ENCODE data around the gene CCDC137. TPM values are rescaled to one million over a fixed set of nuclear protein-coding genes. Genes with fewer than 3 reads are reported as not detected.

The CCDC137 gene
- total RNA-seq, 1 donor from 2014 or later = 22.4 TPM

Small RNA genes lying within 50 kb of the gene (microRNA-seq; reads per million reads assigned to microRNA genes)
- gene MIR6786 = not detected

Small RNA genes lying within 50 kb of the gene (small RNA-seq; reads per million reads assigned to genes)
- gene MIR6786 = not detected

Other genes with a start within 250 kb of the CCDC137 start
- 1,228 and 2,405 TPM in 2 replicates for gene ACTG1, start 153.9 kb upstream of the CCDC137 start, total RNA-seq (ENCODE audit: low replicate concordance)
- gene FSCN2, start 138.4 kb upstream of the CCDC137 start, total RNA-seq (ENCODE audit: low replicate concordance) = 0.28 TPM in 1 of 2 replicates, not detected in the other
- gene FAAP100, start 114.4 kb upstream of the CCDC137 start, total RNA-seq (ENCODE audit: low replicate concordance) = 9.7 and 36.5 TPM in 2 replicates
- 44.1 and 58.7 TPM in 2 replicates for gene NPLOC4, start 29.6 kb upstream of the CCDC137 start, total RNA-seq (ENCODE audit: low replicate concordance)
- 0.93 and 2.2 TPM in 2 replicates for gene TSPAN10, start 29.5 kb upstream of the CCDC137 start, total RNA-seq (ENCODE audit: low replicate concordance)
- gene PDE6G, start 10.2 kb upstream of the CCDC137 start, total RNA-seq (ENCODE audit: low replicate concordance) = not detected in 2 replicates
- 11.9 and 51.4 TPM in 2 replicates for gene OXLD1, start 132 bp upstream of the CCDC137 start, total RNA-seq (ENCODE audit: low replicate concordance)
- 31.2 and 40.3 TPM in 2 replicates for gene ARL16, start 17.1 kb downstream of the CCDC137 start, total RNA-seq (ENCODE audit: low replicate concordance)
- 46.2 and 79.3 TPM in 2 replicates for gene HGS, start 17.3 kb downstream of the CCDC137 start, total RNA-seq (ENCODE audit: low replicate concordance)
- gene MRPL12, start 36.6 kb downstream of the CCDC137 start, total RNA-seq (ENCODE audit: low replicate concordance) = 13.2 and 30.9 TPM in 2 replicates
- gene SLC25A10, start 45.5 kb downstream of the CCDC137 start, total RNA-seq (ENCODE audit: low replicate concordance) = 9.1 and 29.3 TPM in 2 replicates
- not detected in 2 replicates for gene GCGR, start 137.4 kb downstream of the CCDC137 start, total RNA-seq (ENCODE audit: low replicate concordance)
- 45.6 and 110 TPM in 2 replicates for gene MCRIP1, start 166.6 kb downstream of the CCDC137 start, total RNA-seq (ENCODE audit: low replicate concordance)
- gene PPP1R27, start 168.3 kb downstream of the CCDC137 start, total RNA-seq (ENCODE audit: low replicate concordance) = 0.12 TPM in 1 of 2 replicates, not detected in the other
- 203 and 344 TPM in 2 replicates for gene P4HB, start 193.8 kb downstream of the CCDC137 start, total RNA-seq (ENCODE audit: low replicate concordance)
- 25.1 and 47.9 TPM in 2 replicates for gene ARHGDIA, start 204.6 kb downstream of the CCDC137 start, total RNA-seq (ENCODE audit: low replicate concordance)
- 140 and 156 TPM in 2 replicates for gene ALYREF, start 224.8 kb downstream of the CCDC137 start, total RNA-seq (ENCODE audit: low replicate concordance)
- gene ANAPC11, start 225.0 kb downstream of the CCDC137 start, total RNA-seq (ENCODE audit: low replicate concordance) = 100 and 220 TPM in 2 replicates
- 2.8 TPM in 1 of 2 replicates, not detected in the other for gene NPB, start 235.5 kb downstream of the CCDC137 start, total RNA-seq (ENCODE audit: low replicate concordance)
- 6.8 and 17.0 TPM in 2 replicates for gene PCYT2, start 244.7 kb downstream of the CCDC137 start, total RNA-seq (ENCODE audit: low replicate concordance)

Data from neural progenitor cell (in vitro differentiated cells).